GM18867 (cell line): ENCODE measurements around the gene GDPD1.
"Not testable (repeated sequence)": the region's sequence is repeated elsewhere in the genome, so short reads cannot be mapped to it uniquely, and the experiment has no call there.

ENCODE experiments used
- ATAC-seq: cut with Tn5 transposase; IDR thresholded peaks from one replicate; pipeline ENCODE4 v1.9.1; 2021; ENCODE audit warnings: mild to moderate bottlenecking, moderate library complexity; ENCODE audit not compliant: unreplicated experiment

Gene GDPD1

GRCh38 chr17:59220328-59221158 is at the start of gene GDPD1:
Gene GDPD1 (plus strand): TSS chr17:59220511. CDS start chr17:59220610, 99 bp downstream.
- ATAC-seq = peak; percentile 96

GRCh38 chr17:59172436-59173004 is 47.8 kb upstream of the GDPD1 start:
- ATAC-seq = no peak

DNA sequence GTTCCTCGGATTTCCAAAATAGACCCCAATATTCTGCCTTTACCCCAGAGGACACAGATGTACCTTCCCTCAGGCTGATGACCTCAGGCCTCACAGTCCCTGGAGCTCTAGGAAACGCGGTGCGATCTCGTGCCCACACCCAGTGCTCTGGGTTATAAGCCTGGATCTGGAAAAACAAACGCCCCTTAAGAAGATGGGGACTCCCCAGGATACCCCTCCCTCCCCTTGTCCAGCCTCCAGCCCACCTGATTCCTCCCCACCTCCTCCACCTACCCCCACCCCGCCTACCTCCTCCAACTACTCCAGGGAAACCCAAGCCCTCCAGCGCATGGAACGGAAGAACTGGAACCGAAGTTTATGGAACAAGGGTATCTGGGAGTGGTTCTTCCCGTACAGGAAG is 45.6 kb upstream of the GDPD1 start:
- no peak for ATAC-seq

- ATAC-seq = no peak
Observed at GRCh38 chr17:59175076-59175475, 45.2 kb upstream of the GDPD1 start.

- ATAC-seq = no peak
Observed at GRCh38 chr17:59178266-59178985, 41.9 kb upstream of the GDPD1 start.

- ATAC-seq = not testable (repeated sequence)
Observed at GRCh38 chr17:59179601-59180000, 40.7 kb upstream of the GDPD1 start.

GRCh38 chr17:59180626-59181025 is 39.7 kb upstream of the GDPD1 start:
- ATAC-seq = no peak

DNA sequence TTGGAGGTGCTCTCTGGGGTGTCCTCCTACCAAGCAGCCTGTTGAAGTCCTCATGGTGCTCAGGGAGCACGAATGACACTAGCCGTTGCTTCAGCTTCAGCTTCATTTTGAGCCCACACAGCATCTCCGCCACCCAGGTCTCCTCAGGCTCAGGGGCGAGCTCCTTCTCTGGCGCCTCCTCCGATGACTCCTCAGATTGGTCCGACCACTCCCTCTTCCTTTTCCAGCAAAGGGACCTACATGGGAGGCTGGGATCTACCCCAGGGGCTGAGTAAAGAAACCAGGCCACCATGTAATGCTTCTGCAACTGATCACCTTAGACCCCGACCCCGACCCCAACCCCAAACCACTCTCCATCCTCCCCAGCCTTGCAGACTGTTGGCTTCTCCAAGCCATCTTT is 38.8 kb upstream of the GDPD1 start:
- no peak for ATAC-seq

DNA sequence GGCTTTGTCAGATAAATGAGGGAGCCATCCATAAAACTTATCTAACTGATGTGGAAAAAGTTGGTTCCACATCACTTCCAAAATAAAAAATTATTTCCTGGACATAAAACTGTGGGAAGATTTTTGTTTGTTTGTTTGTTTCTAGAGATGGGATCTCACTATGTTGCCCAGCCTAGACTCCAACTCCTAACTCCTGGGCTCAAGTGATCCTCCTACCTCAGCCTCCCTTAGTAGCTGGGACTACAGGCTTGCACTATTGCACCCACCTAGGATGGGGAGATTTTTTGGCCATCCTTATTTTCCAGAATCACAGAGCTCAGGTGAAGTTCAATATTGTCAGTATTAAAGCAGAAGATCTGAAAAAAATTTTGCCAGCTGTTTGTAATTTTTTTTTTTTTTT is 34.3 kb upstream of the GDPD1 start:
- no peak for ATAC-seq

GRCh38 chr17:59186850-59187249 is 33.5 kb upstream of the GDPD1 start:
- no peak for ATAC-seq

DNA sequence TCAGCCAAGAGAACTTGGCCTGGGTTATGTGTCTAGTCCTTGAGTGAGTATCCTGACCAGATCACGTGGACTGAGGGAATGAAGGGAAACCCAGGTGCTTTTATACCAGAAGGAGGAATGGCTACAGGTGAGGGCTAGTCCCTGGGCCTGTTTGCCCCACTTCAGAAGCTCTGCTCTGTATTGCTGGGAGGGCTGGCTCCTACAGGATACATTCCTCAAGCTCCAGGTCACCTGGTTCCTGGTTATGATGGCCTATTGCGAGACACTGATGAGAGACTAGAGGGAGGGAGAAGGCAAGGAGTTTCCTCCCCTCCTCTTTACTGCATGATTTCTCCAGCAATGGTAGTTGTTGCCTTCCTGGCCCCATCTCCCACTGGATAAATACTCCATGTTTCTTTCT is 29.5 kb upstream of the GDPD1 start:
- ATAC-seq = no peak

DNA sequence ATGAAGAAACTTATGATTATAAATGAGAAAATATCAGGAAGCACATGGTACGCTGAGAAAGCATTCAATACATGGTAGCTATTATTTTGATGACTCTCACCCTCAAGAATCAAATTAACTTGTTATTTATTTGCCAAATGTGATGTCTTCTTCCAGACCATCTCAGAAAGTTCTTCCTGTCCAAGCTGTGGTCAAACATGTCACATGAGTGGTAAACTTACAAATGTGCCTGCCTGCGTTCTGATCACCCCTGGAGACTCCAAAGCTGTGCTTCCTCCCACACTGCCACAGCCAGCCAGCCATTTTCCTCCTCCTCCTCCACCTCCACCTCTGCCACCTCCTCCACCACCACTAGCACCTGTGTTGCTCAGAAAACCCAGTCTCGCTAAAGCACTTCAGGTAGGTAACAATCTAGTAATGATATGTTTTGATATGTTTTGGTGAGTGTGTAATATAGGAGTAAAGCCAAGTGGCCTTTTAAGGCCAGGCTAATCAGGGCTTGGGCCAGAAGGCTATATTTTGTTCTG is 26.9 kb upstream of the GDPD1 start:
- no peak for ATAC-seq

GRCh38 chr17:59199398-59199797 is 20.9 kb upstream of the GDPD1 start:
- ATAC-seq = no peak

DNA sequence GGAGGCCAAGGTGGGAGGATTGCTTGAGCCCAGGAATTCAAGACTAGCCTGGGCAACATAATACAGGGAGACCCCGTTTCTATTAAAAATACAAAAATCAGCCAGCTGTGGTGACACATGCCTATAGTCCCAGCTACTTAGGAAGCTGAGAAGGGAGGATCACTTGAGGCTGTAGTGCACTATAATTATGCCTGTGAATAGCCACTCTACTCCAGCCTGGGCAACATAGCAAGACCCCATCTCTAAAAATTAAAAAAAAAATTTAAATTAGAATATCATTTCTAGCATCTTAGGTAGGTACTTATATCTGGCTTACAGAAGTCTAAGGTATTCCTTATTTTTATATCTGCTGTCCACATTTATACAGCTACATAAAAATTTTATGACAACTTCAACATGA is 18.0 kb upstream of the GDPD1 start:
- ATAC-seq = no peak

DNA sequence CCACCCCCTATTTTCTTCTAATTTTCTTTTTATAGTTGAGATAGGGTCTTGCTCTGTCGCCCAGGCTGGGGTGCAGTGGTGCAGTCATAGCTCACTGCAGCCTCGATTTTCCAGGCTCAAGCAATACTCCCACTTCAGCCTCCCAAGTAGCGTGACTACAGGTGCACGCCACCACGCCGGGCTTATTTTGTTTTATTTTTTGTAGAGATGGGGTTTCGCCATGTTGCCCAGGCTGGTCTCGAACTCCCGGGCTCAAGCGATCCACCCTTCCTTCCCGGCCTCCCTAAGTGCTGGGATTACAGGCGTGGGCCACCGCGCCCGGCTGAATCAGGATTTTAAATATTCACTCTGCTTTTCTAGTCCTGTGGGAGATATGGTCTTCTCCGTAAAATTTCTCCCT is 941 bp upstream of the GDPD1 start:
- ATAC-seq = no peak

GRCh38 chr17:59219992-59220327 is 351 bp upstream of the GDPD1 start:
- ATAC-seq = no peak

DNA sequence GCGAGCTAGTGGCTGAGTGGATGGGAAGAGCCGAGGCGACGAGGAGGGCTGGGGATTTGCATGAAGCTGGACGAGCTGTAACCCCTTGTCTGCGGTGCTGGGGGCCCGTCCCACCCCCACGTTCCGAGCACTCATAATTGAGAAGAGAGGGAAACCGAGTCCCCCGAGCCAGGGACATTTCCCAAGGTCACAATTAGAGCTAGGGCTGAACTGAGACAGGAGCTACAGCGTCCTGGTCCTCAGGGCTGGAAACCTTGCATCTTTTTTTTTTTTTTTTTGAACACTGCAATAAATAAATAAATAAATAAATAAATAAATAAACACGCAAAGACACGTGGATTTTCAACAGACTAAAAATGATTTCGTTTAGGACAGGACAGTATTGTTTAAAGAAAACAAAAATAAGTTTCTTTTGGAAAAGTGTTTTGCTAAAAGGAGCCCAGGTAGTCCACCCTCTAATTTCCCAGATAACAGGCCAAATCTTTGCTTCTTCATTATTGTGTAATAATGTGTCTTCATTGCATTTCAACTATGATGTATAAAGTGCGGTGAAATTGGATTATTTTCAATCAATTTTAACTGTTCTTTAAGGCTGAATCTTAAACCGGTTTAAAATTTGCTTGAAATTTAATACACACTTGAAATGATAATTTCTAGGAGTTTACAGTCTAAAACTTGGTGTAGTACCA is 992 bp downstream of the GDPD1 start:
- no peak for ATAC-seq

DNA sequence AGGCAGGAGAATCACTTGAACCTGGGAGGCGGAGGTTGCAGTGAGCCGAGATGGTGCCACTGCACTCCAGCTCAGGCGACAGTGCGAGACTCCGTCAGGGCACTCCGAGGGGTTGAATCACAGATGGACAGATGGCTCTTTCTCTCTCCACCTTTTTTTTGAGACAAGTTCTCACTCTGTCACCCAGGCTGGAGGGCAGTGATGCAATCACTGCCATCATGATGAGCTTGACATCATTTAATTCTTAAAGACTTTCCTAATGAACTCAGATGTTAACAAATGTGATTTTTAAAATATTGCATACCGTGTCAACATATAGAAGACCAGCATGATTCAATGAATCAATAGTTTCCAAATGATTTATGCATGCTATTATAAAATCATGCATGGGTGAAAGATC is 3.5 kb downstream of the GDPD1 start:
- ATAC-seq = no peak

- not testable (repeated sequence) for ATAC-seq
Observed at GRCh38 chr17:59228588-59228987, 8.3 kb downstream of the GDPD1 start.

- ATAC-seq = no peak
Observed at GRCh38 chr17:59230764-59231163, 10.5 kb downstream of the GDPD1 start.

DNA sequence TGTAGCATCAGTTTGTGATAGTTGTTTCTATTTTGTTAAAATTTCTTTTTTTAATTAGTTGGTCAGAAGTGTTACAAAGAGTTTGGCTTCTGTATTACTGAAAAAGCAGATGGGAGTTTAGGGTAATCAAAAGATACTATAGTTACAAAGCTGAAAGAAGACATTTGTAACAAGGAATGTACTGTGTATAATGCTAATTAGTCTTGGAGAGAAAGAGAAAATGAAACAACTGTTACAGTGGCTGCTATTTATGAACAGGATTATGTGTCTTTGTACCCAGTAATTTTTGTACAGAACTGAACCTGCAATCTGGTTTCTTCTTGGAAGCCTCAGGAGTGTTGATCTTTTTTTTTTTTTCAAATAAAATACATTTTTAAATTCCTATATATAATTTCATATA is 14.3 kb downstream of the GDPD1 start:
- no peak for ATAC-seq
